CD4-positive, alpha-beta T cell (primary cell): ENCODE results near the gene ATG3. TPM values are rescaled to one million over a fixed set of nuclear protein-coding genes. Genes with fewer than 3 reads are reported as not detected.
A peak's percentile ranks its signal among the peaks of the same experiment; 100 is the strongest.

Experiments
- ATAC-seq: fragments of 200-7000 bp; cut with Tn5 transposase; one replicate; pipeline ENCODE4 v1.10.0; 2022; ENCODE audit warnings: mild to moderate bottlenecking; ENCODE audit not compliant: poor library complexity
- CTCF ChIA-PET: fragments of 350-600 bp; sonication (Branson Sonifier 250); formaldehyde crosslinking; loops from one replicate; lab custom pipeline; 2021; ENCODE audit warnings: antibody characterized with exemption, inconsistent platforms; lab: Charles Lee
- POLR2A ChIA-PET: fragments of 350-600 bp; sonication (Branson Sonifier 250); formaldehyde crosslinking; loops from one replicate; lab custom pipeline; 2021; ENCODE audit warnings: antibody characterized with exemption, inconsistent platforms; lab: Charles Lee
- DNase-seq, 14 experiments: peaks; one replicate each; pipeline ENCODE4 v3.0.0-alpha.2; 2013 to 2020; ENCODE audit warnings: mixed read lengths in 2 of 14
- H3K27ac ChIP-seq, 2 donors: one replicate each; pipeline versions ENCODE4 v1.5.1 to v1.7.0; 2013; ENCODE audit warnings: low read length in 2 of 2, low read depth in 1 of 2, mild to moderate bottlenecking in 1 of 2
- H3K27me3 ChIP-seq, 2 experiments: 1 replicate in 1 of 2; 2 replicates in 1 of 2; pipeline versions ENCODE4 v1.6.1 to v1.7.0; 2013; ENCODE audit warnings: low read length in 2 of 2, control low read depth in 1 of 2, mild to moderate bottlenecking in 1 of 2, moderate library complexity in 1 of 2; ENCODE audit not compliant: insufficient read depth in 2 of 2, control insufficient read depth in 1 of 2
- H3K36me3 ChIP-seq: one replicate; pipeline ENCODE4 v1.6.1; 2013; ENCODE audit warnings: low read length, control low read depth; ENCODE audit not compliant: insufficient read depth
- H3K4me1 ChIP-seq: one replicate; pipeline ENCODE4 v1.6.1; 2013; ENCODE audit warnings: low read length, control low read depth; ENCODE audit not compliant: insufficient read depth
- H3K4me3 ChIP-seq: one replicate; pipeline ENCODE4 v1.5.1; 2013; ENCODE audit warnings: mild to moderate bottlenecking, low read length, moderate library complexity
- H3K9me3 ChIP-seq, 2 experiments: 1 replicate in 1 of 2; 2 replicates in 1 of 2; pipeline versions ENCODE4 v1.6.1 to v1.7.0; 2013; ENCODE audit warnings: low read length in 2 of 2, mild to moderate bottlenecking in 2 of 2, control low read depth in 1 of 2, moderate library complexity in 1 of 2; ENCODE audit not compliant: control insufficient read depth in 1 of 2, insufficient read depth in 1 of 2
- H3K27ac Mint-ChIP-seq: one replicate; pipeline ENCODE4 v1.8.0; 2020; ENCODE audit warnings: mixed read lengths
- H3K27me3 Mint-ChIP-seq: one replicate; pipeline ENCODE4 v1.8.0; 2021; ENCODE audit warnings: mixed read lengths
- H3K36me3 Mint-ChIP-seq: one replicate; pipeline ENCODE4 v1.8.0; 2021; ENCODE audit warnings: low read depth, mixed read lengths
- H3K4me1 Mint-ChIP-seq: one replicate; pipeline ENCODE4 v1.8.0; 2021; ENCODE audit warnings: low read depth, mixed read lengths
- H3K4me3 Mint-ChIP-seq: one replicate; pipeline ENCODE4 v1.8.0; 2020; ENCODE audit warnings: mild to moderate bottlenecking, mixed read lengths
- H3K9me3 Mint-ChIP-seq: one replicate; pipeline ENCODE4 v1.8.0; 2020; ENCODE audit warnings: mixed read lengths
- intact Hi-C, 2 experiments: fragments of 100-400 bp; cut with DNase I in 1 of 2; cut with micrococcal nuclease in 1 of 2; formaldehyde crosslinking; loops; one replicate each; pipeline versions ENCODE4 v1.15.1 to v1.9.0; 2023 to 2025; cut with DNase I, micrococcal nuclease
- total RNA-seq, 174 experiments: library from RNA in 2 of 174; stranded (reverse) in 2 of 174; gene quantifications; one replicate each; pipeline ENCODE4 v1.2.3 and lab custom pipeline; 2021 to 2026
- TF ChIP-seq, protein P1 (sequence below): fragments of 200-600 bp; IDR thresholded peaks from one replicate; pipeline ENCODE4 v1.8.0; 2022; ENCODE audit warnings: antibody characterized with exemption, mild to moderate bottlenecking

The ATG3 gene
- total RNA-seq, 2 experiments from 2014 or later, result 43.3 to 43.8 TPM

- Mint-ChIP-seq H3K27ac (no peak overlapping the region), H3K9me3 (peaks cover 2% of the 10 kb centered on the region), H3K36me3 (no peaks in the 10 kb centered on the region), H3K27me3 (no peaks in the 10 kb centered on the region), H3K4me3 (no peak overlapping the region), H3K4me1 (peaks cover 20% of the 10 kb centered on the region)
- ATAC-seq (no peak), DNase-seq (peak in 1 of 14 experiments; percentile 47)
- no peak overlapping the region for H3K27ac ChIP-seq
- TF ChIP-seq, protein P1, sequence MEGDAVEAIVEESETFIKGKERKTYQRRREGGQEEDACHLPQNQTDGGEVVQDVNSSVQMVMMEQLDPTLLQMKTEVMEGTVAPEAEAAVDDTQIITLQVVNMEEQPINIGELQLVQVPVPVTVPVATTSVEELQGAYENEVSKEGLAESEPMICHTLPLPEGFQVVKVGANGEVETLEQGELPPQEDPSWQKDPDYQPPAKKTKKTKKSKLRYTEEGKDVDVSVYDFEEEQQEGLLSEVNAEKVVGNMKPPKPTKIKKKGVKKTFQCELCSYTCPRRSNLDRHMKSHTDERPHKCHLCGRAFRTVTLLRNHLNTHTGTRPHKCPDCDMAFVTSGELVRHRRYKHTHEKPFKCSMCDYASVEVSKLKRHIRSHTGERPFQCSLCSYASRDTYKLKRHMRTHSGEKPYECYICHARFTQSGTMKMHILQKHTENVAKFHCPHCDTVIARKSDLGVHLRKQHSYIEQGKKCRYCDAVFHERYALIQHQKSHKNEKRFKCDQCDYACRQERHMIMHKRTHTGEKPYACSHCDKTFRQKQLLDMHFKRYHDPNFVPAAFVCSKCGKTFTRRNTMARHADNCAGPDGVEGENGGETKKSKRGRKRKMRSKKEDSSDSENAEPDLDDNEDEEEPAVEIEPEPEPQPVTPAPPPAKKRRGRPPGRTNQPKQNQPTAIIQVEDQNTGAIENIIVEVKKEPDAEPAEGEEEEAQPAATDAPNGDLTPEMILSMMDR, result no peak
- ChIA-PET CTCF (no interaction called here), POLR2A (no interaction called here)
- H3K4me3 ChIP-seq, result no peak overlapping the region
- H3K4me1 ChIP-seq, result no peaks in the 10 kb centered on the region
- no peaks in the 10 kb centered on the region for H3K27me3 ChIP-seq
- peaks cover 0 to 5% of the 10 kb centered on the region in 2 experiments for H3K9me3 ChIP-seq
- intact Hi-C loops, result no loop called here
- H3K36me3 ChIP-seq, result no peaks in the 10 kb centered on the region
Observed at GRCh38 chr3:112514527-112515128, 47.1 kb downstream of the ATG3 start.

- Histone ChIP-seq H3K4me1 (no peaks in the 10 kb centered on the region), H3K9me3 (peaks cover 0 to 5% of the 10 kb centered on the region in 2 experiments), H3K4me3 (no peak overlapping the region), H3K27me3 (no peaks in the 10 kb centered on the region), H3K36me3 (no peaks in the 10 kb centered on the region), H3K27ac (no peak overlapping the region)
- ATAC-seq, result no peak
- peaks cover 19% of the 10 kb centered on the region for H3K4me1 Mint-ChIP-seq
- H3K36me3 Mint-ChIP-seq, result no peaks in the 10 kb centered on the region
- intact Hi-C loops, result no loop called here
- H3K27ac Mint-ChIP-seq, result no peak overlapping the region
- H3K4me3 Mint-ChIP-seq, result no peak overlapping the region
- TF ChIP-seq, protein P1, result no peak
- ChIA-PET POLR2A (interaction anchor here (1.0 kb wide), 1 partner anchor 208 kb away, joined by 4 read pairs; no protein-coding TSS in a partner anchor), CTCF (interaction anchor here (1.3 kb wide), 1 partner anchor 51 kb away, joined by 3 read pairs; no protein-coding TSS in a partner anchor)
- H3K9me3 Mint-ChIP-seq, result peaks cover 2% of the 10 kb centered on the region
- H3K27me3 Mint-ChIP-seq, result no peaks in the 10 kb centered on the region
- DNase-seq, result no peak
Observed at GRCh38 chr3:112512320-112512719, 49.4 kb downstream of the ATG3 start.

DNA sequence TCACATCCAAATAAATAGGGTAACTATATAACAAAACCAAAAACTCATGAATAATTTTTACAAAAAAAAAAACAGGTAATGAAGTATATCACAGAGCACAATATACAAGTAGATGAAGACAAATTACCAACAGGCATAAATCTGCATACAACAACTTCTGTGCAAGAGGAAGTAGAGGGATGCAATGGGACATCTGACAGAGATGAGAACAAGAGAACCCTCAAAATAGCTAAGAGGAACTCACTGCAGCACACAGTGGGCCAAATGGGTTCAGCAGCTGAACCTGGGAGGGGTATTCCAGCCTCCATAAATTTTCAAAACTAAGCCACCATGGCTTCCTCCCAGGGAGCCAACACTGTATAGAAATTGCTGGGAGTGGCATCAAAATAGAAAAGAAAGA, 52.9 kb downstream of the ATG3 start:
- no peak overlapping the region for H3K4me3 ChIP-seq
- DNase-seq (no peak), ATAC-seq (no peak)
- no peaks in the 10 kb centered on the region for H3K27me3 Mint-ChIP-seq
- POLR2A ChIA-PET, result interaction anchor here (1.2 kb wide), 1 partner anchor 9 kb away, joined by 5 read pairs; the partner anchor contains the start of gene BTLA
- CTCF ChIA-PET, result interaction anchor here (1.6 kb wide), 1 partner anchor 397 kb away, joined by 3 read pairs; no protein-coding TSS in a partner anchor
- TF ChIP-seq, protein P1, result no peak
- intact Hi-C loops, result no loop called here
- peaks cover 2% of the 10 kb centered on the region for H3K9me3 Mint-ChIP-seq
- no peaks in the 10 kb centered on the region for H3K36me3 Mint-ChIP-seq
- no peak overlapping the region for H3K4me3 Mint-ChIP-seq
- H3K27ac ChIP-seq, result no peak overlapping the region
- H3K27ac Mint-ChIP-seq, result no peak overlapping the region
- no peaks in the 10 kb centered on the region for H3K27me3 ChIP-seq
- peaks cover 0 to 5% of the 10 kb centered on the region in 2 experiments for H3K9me3 ChIP-seq
- no peaks in the 10 kb centered on the region for H3K36me3 ChIP-seq
- peaks cover 33% of the 10 kb centered on the region for H3K4me1 Mint-ChIP-seq
- no peaks in the 10 kb centered on the region for H3K4me1 ChIP-seq
